ENCODE results near the gene SHQ1. TPM values are rescaled to one million over a fixed set of nuclear protein-coding genes. Genes with fewer than 3 reads are reported as not detected.

Gene SHQ1
- total RNA-seq, 1 donor, result 19.2 TPM

- peak overlapping the region; percentile 75 for H3K27ac ChIP-seq (ENCODE audit: low read depth, low read length)
- peak overlapping the region; percentile 98 for H2AFZ ChIP-seq (ENCODE audit: low read length)
- no peaks in the 10 kb centered on the region for H3K36me3 ChIP-seq (ENCODE audit: insufficient read depth, low read length)
- H3K27me3 ChIP-seq (ENCODE audit: insufficient read depth, low read length), result no peaks in the 10 kb centered on the region
- no peak for TF ChIP-seq CTCF (IDR thresholded peaks at IDR 0.05; ENCODE audit: extremely low read depth, low read depth, low read length)
- H3K9me3 ChIP-seq (ENCODE audit: low read depth, low read length), result no peaks in the 10 kb centered on the region
- no peaks in the 10 kb centered on the region for H4K20me1 ChIP-seq (ENCODE audit: insufficient read depth, low read length)
- DNase-seq (ENCODE audit: insufficient read length, low spot score, missing footprints), result no peak
- H3K79me2 ChIP-seq (ENCODE audit: insufficient read depth, low read length), result peaks cover 39% of the 10 kb centered on the region
- peaks cover 18% of the 10 kb centered on the region for H3K4me1 ChIP-seq (ENCODE audit: insufficient read depth, low read length)
- peak overlapping the region; percentile 98 for H3K4me2 ChIP-seq (ENCODE audit: insufficient read depth, low read length)
- H3K4me3 ChIP-seq (ENCODE audit: insufficient read depth, low read length), result peak overlapping the region; percentile 94
Measured at GRCh38 chr3:72847282-72847681, 963 bp downstream of the SHQ1 start.

- Histone ChIP-seq H2AFZ (ENCODE audit: low read length) (no peak overlapping the region), H3K4me3 (ENCODE audit: insufficient read depth, low read length) (no peak overlapping the region), H3K4me2 (ENCODE audit: insufficient read depth, low read length) (peak overlapping the region; percentile 98), H3K9me3 (ENCODE audit: low read depth, low read length) (no peaks in the 10 kb centered on the region), H3K27me3 (ENCODE audit: insufficient read depth, low read length) (no peaks in the 10 kb centered on the region), H4K20me1 (ENCODE audit: insufficient read depth, low read length) (no peaks in the 10 kb centered on the region), H3K4me1 (ENCODE audit: insufficient read depth, low read length) (peaks cover 18% of the 10 kb centered on the region), H3K36me3 (ENCODE audit: insufficient read depth, low read length) (peaks cover 11% of the 10 kb centered on the region), H3K27ac (ENCODE audit: low read depth, low read length) (no peak overlapping the region), H3K79me2 (ENCODE audit: insufficient read depth, low read length) (peaks cover 39% of the 10 kb centered on the region)
- no peak for TF ChIP-seq CTCF (IDR thresholded peaks at IDR 0.05; ENCODE audit: extremely low read depth, low read depth, low read length)
- DNase-seq (ENCODE audit: insufficient read length, low spot score, missing footprints), result no peak
Measured at GRCh38 chr3:72846166-72846565, 2.1 kb downstream of the SHQ1 start.

GRCh38 chr3:72844436-72844993 lies 3.7 kb downstream of the SHQ1 start:
- Histone ChIP-seq H3K36me3 (ENCODE audit: insufficient read depth, low read length) (peaks cover 13% of the 10 kb centered on the region), H3K79me2 (ENCODE audit: insufficient read depth, low read length) (peaks cover 39% of the 10 kb centered on the region), H4K20me1 (ENCODE audit: insufficient read depth, low read length) (no peaks in the 10 kb centered on the region), H3K4me2 (ENCODE audit: insufficient read depth, low read length) (no peak overlapping the region), H3K4me1 (ENCODE audit: insufficient read depth, low read length) (peaks cover 18% of the 10 kb centered on the region), H3K27ac (ENCODE audit: low read depth, low read length) (no peak overlapping the region), H3K9me3 (ENCODE audit: low read depth, low read length) (no peaks in the 10 kb centered on the region), H2AFZ (ENCODE audit: low read length) (no peak overlapping the region), H3K4me3 (ENCODE audit: insufficient read depth, low read length) (no peak overlapping the region), H3K27me3 (ENCODE audit: insufficient read depth, low read length) (no peaks in the 10 kb centered on the region)
- TF ChIP-seq CTCF (IDR thresholded peaks at IDR 0.05; ENCODE audit: extremely low read depth, low read depth, low read length), result no peak
- DNase-seq (ENCODE audit: insufficient read length, low spot score, missing footprints), result no peak

GRCh38 chr3:72839057-72839456 lies 9.2 kb downstream of the SHQ1 start:
- TF ChIP-seq CTCF (IDR thresholded peaks at IDR 0.05; ENCODE audit: extremely low read depth, low read depth, low read length), result no peak
- Histone ChIP-seq H3K27ac (ENCODE audit: low read depth, low read length) (no peak overlapping the region), H3K36me3 (ENCODE audit: insufficient read depth, low read length) (peaks cover 26% of the 10 kb centered on the region), H3K79me2 (ENCODE audit: insufficient read depth, low read length) (peaks cover 5% of the 10 kb centered on the region), H3K4me1 (ENCODE audit: insufficient read depth, low read length) (no peaks in the 10 kb centered on the region), H2AFZ (ENCODE audit: low read length) (no peak overlapping the region), H4K20me1 (ENCODE audit: insufficient read depth, low read length) (no peaks in the 10 kb centered on the region), H3K9me3 (ENCODE audit: low read depth, low read length) (no peaks in the 10 kb centered on the region), H3K4me2 (ENCODE audit: insufficient read depth, low read length) (no peak overlapping the region), H3K4me3 (ENCODE audit: insufficient read depth, low read length) (no peak overlapping the region), H3K27me3 (ENCODE audit: insufficient read depth, low read length) (no peaks in the 10 kb centered on the region)
- no peak for DNase-seq (ENCODE audit: insufficient read length, low spot score, missing footprints)
